SK-N-SH (cell line): ENCODE measurements around the gene COL15A1. TPM values are rescaled to one million over a fixed set of nuclear protein-coding genes. Genes with fewer than 3 reads are reported as not detected.

ENCODE experiments used
- CTCF ChIA-PET: fragments of 300-600, 350-600 bp; formaldehyde crosslinking; extraction: SDS; loops from one replicate; lab custom pipeline; 2021; lab: Yijun Ruan, JAX
- POLR2A ChIA-PET: fragments of 350-600 bp; sonication (Branson Sonifier 250); formaldehyde crosslinking; extraction: SDS; loops from one replicate; lab custom pipeline; 2020; ENCODE audit warnings: antibody characterized with exemption, inconsistent platforms; lab: Yijun Ruan, JAX
- DNase-seq: peaks from one replicate; pipeline ENCODE4 v3.0.0; 2012
- H2AFZ ChIP-seq: fragments of 200-600 bp; sonication (generic); 2 replicates; pipeline ENCODE4 v1.8.1; 2016; ENCODE audit warnings: antibody characterized with exemption, mild to moderate bottlenecking, low read depth
- H3F3A ChIP-seq: fragments of 200-600 bp; sonication (generic); replicated peaks from 2 replicates; pipeline ENCODE3; 2016; ENCODE audit warnings: antibody characterized with exemption, mild to moderate bottlenecking; ENCODE audit not compliant: insufficient read depth
- H3K27ac ChIP-seq, 2 experiments: fragments of 200-500 bp in 1 of 2; fragments of 200-600 bp in 1 of 2; sonication (Bioruptor generic) in 1 of 2; sonication (generic), shearing (Covaris generic) in 1 of 2; 2 replicates each; pipeline versions ENCODE4 v1.5.1 to v1.6.1; 2014 to 2016; ENCODE audit warnings: low read depth in 2 of 2, inconsistent platforms in 1 of 2, low read length in 1 of 2, mild to moderate bottlenecking in 1 of 2, mixed read lengths in 1 of 2
- H3K27me3 ChIP-seq: fragments of 200-600 bp; sonication (generic), shearing (Covaris generic); 2 replicates; pipeline ENCODE4 v1.6.1; 2016; ENCODE audit warnings: mixed run types; ENCODE audit not compliant: insufficient read depth
- H3K36me3 ChIP-seq, 2 experiments: fragments of 200-500 bp in 1 of 2; fragments of 200-600 bp in 1 of 2; sonication (Bioruptor generic) in 1 of 2; sonication (generic) in 1 of 2; replicated peaks in 1 of 2; 2 replicates each; pipeline versions ENCODE3 to v1.5.1; 2014 to 2016; ENCODE audit warnings: low read length in 1 of 2, mild to moderate bottlenecking in 1 of 2; ENCODE audit not compliant: insufficient read depth in 2 of 2, control insufficient read depth in 1 of 2
- H3K4me1 ChIP-seq, 2 experiments: fragments of 200-500 bp in 1 of 2; fragments of 200-600 bp in 1 of 2; sonication (Bioruptor generic) in 1 of 2; sonication (generic), shearing (Covaris generic) in 1 of 2; 2 replicates each; pipeline versions ENCODE4 v1.5.1 to v1.6.1; 2014 to 2016; ENCODE audit warnings: low read depth in 1 of 2, low read length in 1 of 2, mixed run types in 1 of 2; ENCODE audit not compliant: insufficient read depth in 2 of 2, control insufficient read depth in 1 of 2
- H3K4me2 ChIP-seq: fragments of 200-600 bp; sonication (generic), shearing (Covaris generic); 2 replicates; pipeline ENCODE4 v1.6.1; 2017; ENCODE audit warnings: mixed run types
- H3K4me3 ChIP-seq, 2 experiments: fragments of 200-500 bp in 1 of 2; fragments of 200-600 bp in 1 of 2; sonication (Bioruptor generic) in 1 of 2; sonication (generic), shearing (Covaris generic) in 1 of 2; 2 replicates each; pipeline versions ENCODE4 v1.5.1 to v1.8.1; 2014 to 2016; ENCODE audit warnings: low read depth in 2 of 2, inconsistent platforms in 1 of 2, low read length in 1 of 2, mild to moderate bottlenecking in 1 of 2, mixed read lengths in 1 of 2, moderate library complexity in 1 of 2
- H3K79me2 ChIP-seq: fragments of 200-600 bp; sonication (generic); 2 replicates; pipeline ENCODE4 v1.8.1; 2017; ENCODE audit warnings: mild to moderate bottlenecking; ENCODE audit not compliant: insufficient read depth
- H3K9ac ChIP-seq: fragments of 200-600 bp; sonication (generic); 2 replicates; pipeline ENCODE4 v1.6.1; 2017; ENCODE audit warnings: mixed run types
- H3K9me2 ChIP-seq: fragments of 200-600 bp; sonication (generic); 2 replicates; pipeline ENCODE4 v1.6.1; 2017; ENCODE audit warnings: mixed run types
- H3K9me3 ChIP-seq: fragments of 200-600 bp; sonication (generic); 2 replicates; pipeline ENCODE4 v1.6.1; 2017; ENCODE audit warnings: mixed run types, mild to moderate bottlenecking, moderate library complexity
- H4K20me1 ChIP-seq: fragments of 200-600 bp; sonication (generic); 2 replicates; pipeline ENCODE4 v1.6.1; 2017; ENCODE audit warnings: mild to moderate bottlenecking, mixed run types; ENCODE audit not compliant: insufficient read depth
- CTCF ChIP-seq: fragments of 200-600 bp; sonication (generic); IDR thresholded peaks from 2 replicates; pipeline ENCODE4 v1.6.1; 2017; ENCODE audit warnings: antibody characterized with exemption, mild to moderate bottlenecking, moderate library complexity
- ELF1 ChIP-seq: IDR thresholded peaks from 2 replicates; pipeline ENCODE4 v1.4.0; 2012
- GABPA ChIP-seq: IDR thresholded peaks from 2 replicates; pipeline ENCODE4 v1.4.0; 2012; ENCODE audit warnings: low read depth, mild to moderate bottlenecking
- MAX ChIP-seq: IDR thresholded peaks from 2 replicates; pipeline ENCODE4 v1.4.0; 2012; ENCODE audit warnings: low read depth
- MXI1 ChIP-seq: IDR thresholded peaks from 2 replicates; pipeline ENCODE4 v1.6.1; 2012; ENCODE audit warnings: mild to moderate bottlenecking, low read depth, low read length, improper control_type of control experiment
- NFIC ChIP-seq: IDR thresholded peaks from 2 replicates; pipeline ENCODE4 v1.4.0; 2012; ENCODE audit warnings: borderline replicate concordance
- NRF1 ChIP-seq: IDR thresholded peaks from 2 replicates; pipeline ENCODE4 v1.6.1; 2012; ENCODE audit warnings: low read depth, mild to moderate bottlenecking, low read length
- PBX3 ChIP-seq: IDR thresholded peaks from 2 replicates; pipeline ENCODE4; 2012
- RAD21 ChIP-seq: IDR thresholded peaks from 2 replicates; pipeline ENCODE4 v1.6.1; 2012; ENCODE audit warnings: mild to moderate bottlenecking, low read length
- SIN3A ChIP-seq: IDR thresholded peaks from 2 replicates; pipeline ENCODE4 v1.6.1; 2012; ENCODE audit warnings: low read depth, mild to moderate bottlenecking, low read length, moderate library complexity, borderline replicate concordance
- SMC3 ChIP-seq: IDR thresholded peaks from 2 replicates; pipeline ENCODE4 v1.6.1; 2012; ENCODE audit warnings: low read depth, low read length, improper control_type of control experiment
- TCF12 ChIP-seq: IDR thresholded peaks from 2 replicates; pipeline ENCODE4 v1.4.0; 2012
- TEAD4 ChIP-seq: IDR thresholded peaks from 2 replicates; pipeline ENCODE4 v1.4.0; 2012; ENCODE audit warnings: mild to moderate bottlenecking, borderline replicate concordance; ENCODE audit not compliant: insufficient read depth
- USF1 ChIP-seq: IDR thresholded peaks from 2 replicates; pipeline ENCODE4 v1.4.0; 2012; ENCODE audit warnings: low read depth, borderline replicate concordance
- YY1 ChIP-seq: IDR thresholded peaks from 2 replicates; pipeline ENCODE4 v1.4.0; 2012; ENCODE audit warnings: low read depth, mild to moderate bottlenecking
- ZBTB33 ChIP-seq: IDR thresholded peaks from 2 replicates; pipeline ENCODE4 v1.4.0; 2012; ENCODE audit warnings: low read depth, borderline replicate concordance
- WGBS: methylation state at CpG from one replicate; pipeline ENCODE4 v1.1.6; 2017; ENCODE audit warnings: low lambda C conversion rate; 5-methylcytosine and 5-hydroxymethylcytosine counted together
- polyA plus RNA-seq, 3 experiments: library from polyadenylated mRNA; depleted of rRNA; stranded (reverse); fragments of >200 nt; gene quantifications; 2 replicates each; pipeline ENCODE4 v1.2.3, GENCODE V29; 2012
- TF ChIP-seq, protein P1 (sequence below): fragments of 150-350 bp; IDR thresholded peaks from 2 replicates; pipeline ENCODE4 v1.6.1; 2016; ENCODE audit warnings: mild to moderate bottlenecking, low read depth, low read length
- TF ChIP-seq, protein P2 (sequence below): fragments of 150-350 bp; IDR thresholded peaks from 2 replicates; pipeline ENCODE4 v1.6.1; 2017; ENCODE audit warnings: antibody characterized with exemption, low read length, low read depth, borderline replicate concordance

The COL15A1 gene
- polyA plus RNA-seq, 1 of the 3 experiments (the other 2 are of a cell fraction), result 0.84 TPM

DNA sequence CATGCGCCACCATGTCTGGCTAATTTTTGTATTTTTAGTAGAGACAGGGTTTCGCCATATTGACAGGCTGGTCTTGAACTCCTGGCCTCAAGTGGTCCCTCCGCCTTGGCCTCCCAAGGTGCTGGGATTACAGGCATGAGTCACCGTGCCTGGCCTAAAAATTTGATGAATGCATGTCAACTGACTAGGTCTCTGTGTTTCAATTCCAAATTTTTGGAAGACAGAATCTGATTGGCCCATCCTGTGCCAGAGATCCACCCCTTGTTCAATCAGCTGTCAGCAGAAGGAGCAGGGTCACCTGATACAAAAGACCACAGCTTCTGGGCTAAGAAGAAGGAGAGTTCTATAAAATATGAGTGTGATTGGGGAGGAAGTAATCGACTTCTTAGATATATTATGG lies 43.5 kb upstream of the COL15A1 start:
- ChIA-PET CTCF (interaction anchor here (1.8 kb wide), 1 partner anchor 23 kb away, joined by 4 read pairs; no protein-coding TSS in a partner anchor), POLR2A (no interaction called here)
- H3K9me3 ChIP-seq, result peaks cover 7% of the 10 kb centered on the region
- 71% methylated on average over 5 of the region's 5 CpGs for WGBS
- H3K4me2 ChIP-seq, result no peak overlapping the region
- no peak overlapping the region for H3K4me3 ChIP-seq
- H3K27ac ChIP-seq, result no peak overlapping the region
- H4K20me1 ChIP-seq, result no peaks in the 10 kb centered on the region
- no peak overlapping the region for H2AFZ ChIP-seq
- H3K9ac ChIP-seq, result no peak overlapping the region
- no peak for TF ChIP-seq MXI1
- TF ChIP-seq, protein P1, sequence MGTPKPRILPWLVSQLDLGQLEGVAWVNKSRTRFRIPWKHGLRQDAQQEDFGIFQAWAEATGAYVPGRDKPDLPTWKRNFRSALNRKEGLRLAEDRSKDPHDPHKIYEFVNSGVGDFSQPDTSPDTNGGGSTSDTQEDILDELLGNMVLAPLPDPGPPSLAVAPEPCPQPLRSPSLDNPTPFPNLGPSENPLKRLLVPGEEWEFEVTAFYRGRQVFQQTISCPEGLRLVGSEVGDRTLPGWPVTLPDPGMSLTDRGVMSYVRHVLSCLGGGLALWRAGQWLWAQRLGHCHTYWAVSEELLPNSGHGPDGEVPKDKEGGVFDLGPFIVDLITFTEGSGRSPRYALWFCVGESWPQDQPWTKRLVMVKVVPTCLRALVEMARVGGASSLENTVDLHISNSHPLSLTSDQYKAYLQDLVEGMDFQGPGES, result no peak
- TF ChIP-seq, protein P2, sequence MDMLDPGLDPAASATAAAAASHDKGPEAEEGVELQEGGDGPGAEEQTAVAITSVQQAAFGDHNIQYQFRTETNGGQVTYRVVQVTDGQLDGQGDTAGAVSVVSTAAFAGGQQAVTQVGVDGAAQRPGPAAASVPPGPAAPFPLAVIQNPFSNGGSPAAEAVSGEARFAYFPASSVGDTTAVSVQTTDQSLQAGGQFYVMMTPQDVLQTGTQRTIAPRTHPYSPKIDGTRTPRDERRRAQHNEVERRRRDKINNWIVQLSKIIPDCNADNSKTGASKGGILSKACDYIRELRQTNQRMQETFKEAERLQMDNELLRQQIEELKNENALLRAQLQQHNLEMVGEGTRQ, result no peak
- no peak for TF ChIP-seq YY1
- TF ChIP-seq TEAD4, result no peak
- TF ChIP-seq TCF12, result no peak
- no peak for TF ChIP-seq ELF1
- TF ChIP-seq PBX3, result no peak
- TF ChIP-seq NRF1, result no peak
- no peak for TF ChIP-seq ZBTB33
- TF ChIP-seq NFIC, result no peak
- no peak for TF ChIP-seq SMC3
- no peak for TF ChIP-seq MAX
- TF ChIP-seq GABPA, result no peak
- TF ChIP-seq CTCF, result no peak
- TF ChIP-seq SIN3A, result no peak
- TF ChIP-seq RAD21, result no peak
- TF ChIP-seq USF1, result no peak
- no peak for DNase-seq
- H3K4me1 ChIP-seq, result 0 out of 4 replicates have a peak, but pooled peaks cover 0 to 9% of the 10 kb centered on the region in 2 experiments
- no peaks in the 10 kb centered on the region for H3K27me3 ChIP-seq
- H3F3A ChIP-seq, result no peaks in the 10 kb centered on the region
- no peaks in the 10 kb centered on the region for H3K36me3 ChIP-seq
- no peaks in the 10 kb centered on the region for H3K9me2 ChIP-seq
- no peaks in the 10 kb centered on the region for H3K79me2 ChIP-seq
